NCI-H1048 (cell line): ENCODE data around the gene FAM118A.
"Not testable (repeated sequence)": the region's sequence is repeated elsewhere in the genome, so short reads cannot be mapped to it uniquely, and the experiment has no call there.

Experiments used
- DNase-seq: peaks from one replicate; lab custom pipeline; 2025; lab: John Stamatoyannopoulos, UW

Gene FAM118A

GRCh38 chr22:45308957-45309421, 745 bp upstream of the FAM118A start:
- DNase-seq, result no peak

GRCh38 chr22:45310331-45310976, 720 bp downstream of the FAM118A start:
- DNase-seq, result no peak

- DNase-seq, result no peak
These were observed 1.3 kb downstream of the FAM118A start for GRCh38 chr22:45310977-45311531.

- DNase-seq, result no peak
These were observed 2.7 kb downstream of the FAM118A start for GRCh38 chr22:45312415-45312814.

GRCh38 chr22:45312856-45313255, 3.1 kb downstream of the FAM118A start:
- no peak for DNase-seq

GRCh38 chr22:45314054-45314721, 4.5 kb downstream of the FAM118A start:
- DNase-seq, result no peak

GRCh38 chr22:45314786-45315185, 5.1 kb downstream of the FAM118A start:
- DNase-seq, result no peak

- DNase-seq, result no peak
These were observed 7.2 kb downstream of the FAM118A start for GRCh38 chr22:45316796-45317526.

- no peak for DNase-seq
These were observed 7.9 kb downstream of the FAM118A start for GRCh38 chr22:45317551-45318167.

GRCh38 chr22:45318168-45318557, 8.4 kb downstream of the FAM118A start:
- DNase-seq, result no peak

GRCh38 chr22:45318558-45319323, 9.0 kb downstream of the FAM118A start:
- no peak for DNase-seq

GRCh38 chr22:45319324-45319685, 9.6 kb downstream of the FAM118A start:
- no peak for DNase-seq

GRCh38 chr22:45320357-45320976, 10.7 kb downstream of the FAM118A start:
- no peak for DNase-seq

GRCh38 chr22:45321827-45322226, 12.1 kb downstream of the FAM118A start:
- no peak for DNase-seq

- DNase-seq, result no peak
These were observed 13.3 kb downstream of the FAM118A start for GRCh38 chr22:45322873-45323525.

GRCh38 chr22:45323695-45324094, 14.0 kb downstream of the FAM118A start:
- DNase-seq, result no peak

GRCh38 chr22:45324311-45324711, 14.6 kb downstream of the FAM118A start:
- no peak for DNase-seq

GRCh38 chr22:45328261-45328660, 18.5 kb downstream of the FAM118A start:
- not testable (repeated sequence) for DNase-seq

GRCh38 chr22:45328822-45329529, 19.2 kb downstream of the FAM118A start:
- no peak for DNase-seq

GRCh38 chr22:45329530-45329936, 19.8 kb downstream of the FAM118A start:
- DNase-seq, result no peak
